ENCODE measurements around the gene CCSER1. TPM values are rescaled to one million over a fixed set of nuclear protein-coding genes. Genes with fewer than 3 reads are reported as not detected.

Gene CCSER1
- total and polyA plus RNA-seq, 2 of the 8 experiments (the other 6 are each of a cell fraction or from before 2014, with no cell fraction given) = 0.26 to 0.84 TPM

DNA sequence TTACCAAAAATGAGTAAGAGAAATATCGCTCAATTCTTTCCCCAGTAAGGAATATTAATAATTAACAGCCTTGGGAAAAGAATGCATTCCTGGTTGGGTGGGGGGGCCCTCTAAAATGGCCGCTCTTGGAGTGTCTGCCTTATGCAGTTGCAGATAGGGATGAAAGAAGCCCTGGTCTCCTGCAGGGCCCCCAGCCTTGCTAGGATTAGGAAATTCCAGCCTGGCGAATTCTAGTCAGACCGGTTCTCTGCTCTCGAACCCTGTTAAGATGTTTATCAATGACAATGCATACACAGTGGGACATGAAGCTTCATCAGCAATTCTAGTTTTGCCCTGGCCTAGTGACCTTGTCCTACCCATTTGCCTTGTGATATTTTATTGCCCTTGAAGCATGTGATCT is 1128.8 kb downstream of the CCSER1 start (continued):
- TF ChIP-seq CHD7 (IDR thresholded peaks at IDR 0.05; ENCODE audit: insufficient replicate concordance, low read length) (no peak), TAF1 (IDR thresholded peaks at IDR 0.05; ENCODE audit: low read depth, low read length) (0 out of 2 replicates have a peak, but pooled peaks have one; percentile 19), JUND (IDR thresholded peaks at IDR 0.05; ENCODE audit: low read length) (0 out of 2 replicates have a peak, but pooled peaks have one; percentile 47), TCF12 (IDR thresholded peaks at IDR 0.05; ENCODE audit: low read depth, low read length) (peak; percentile 78; the same call in 1 of the 2 replicates), RNF2 (IDR thresholded peaks at IDR 0.05; ENCODE audit: borderline replicate concordance, low read depth, low read length, missing control alignments, poor library complexity, severe bottlenecking) (no peak), EP300 (IDR thresholded peaks at IDR 0.05; ENCODE audit: borderline replicate concordance in 1 of 2, low read depth in 2 of 2, low read length in 2 of 2) (peak; percentile 82 to 97; a peak in 2 of 3 replicates), JUN (IDR thresholded peaks at IDR 0.05; ENCODE audit: low read depth, low read length) (no peak), RAD21 (IDR thresholded peaks at IDR 0.05 in 1 of 2, conservative IDR thresholded peaks at IDR 0.05 in 1 of 2; ENCODE audit: low read depth in 2 of 2, low read length in 2 of 2) (0 out of 4 replicates have a peak, but pooled peaks of 1 of the 2 experiments have one; percentile 12), POU5F1 (IDR thresholded peaks at IDR 0.05; ENCODE audit: low read depth, low read length) (peak; percentile 51; the same call in 1 of the 2 replicates), BCL11A (IDR thresholded peaks at IDR 0.05; ENCODE audit: low read depth in 2 of 2, low read length in 2 of 2) (peak in 1 of 2 experiments; percentile 88)
